Choroid plexus epithelial cell (primary cell): ENCODE results near the gene FHOD3.

ENCODE experiments used
- DNase-seq: peaks from one replicate; pipeline ENCODE4 v3.0.0-alpha.2; 2010; ENCODE audit warnings: low read depth
- H3K4me3 ChIP-seq: 2 replicates; pipeline ENCODE4 v1.5.1; 2011; ENCODE audit warnings: low read depth, mild to moderate bottlenecking, control low read depth, low read length, moderate library complexity
- TF ChIP-seq, protein P1 (sequence below): conservative IDR thresholded peaks from 2 replicates; pipeline ENCODE4 v1.5.1; 2011; ENCODE audit warnings: low read depth, mild to moderate bottlenecking, control low read depth, inconsistent platforms, low read length, moderate library complexity

The FHOD3 gene

DNA sequence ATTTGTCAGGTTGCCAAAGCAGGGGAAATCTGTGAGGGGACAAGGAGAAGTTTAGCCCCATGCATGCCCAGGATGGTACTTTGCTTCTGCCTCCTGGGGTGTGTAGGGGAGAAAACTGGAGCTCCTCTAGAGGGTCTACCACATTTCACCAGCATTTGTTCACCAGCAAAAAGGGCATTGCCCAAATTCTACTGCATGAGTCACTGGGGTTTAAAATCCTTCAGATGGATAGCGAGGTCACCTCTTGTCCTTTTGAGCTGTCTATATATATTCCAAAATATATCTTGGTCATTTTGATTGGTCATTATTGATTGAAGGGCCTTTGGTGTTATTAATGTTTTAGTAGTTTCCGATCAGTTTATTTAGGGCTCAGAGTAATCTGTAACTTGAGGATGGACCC lies 18.7 kb downstream of the FHOD3 start:
- H3K4me3 ChIP-seq, result no peak overlapping the region
- no peak for DNase-seq
- TF ChIP-seq, protein P1, sequence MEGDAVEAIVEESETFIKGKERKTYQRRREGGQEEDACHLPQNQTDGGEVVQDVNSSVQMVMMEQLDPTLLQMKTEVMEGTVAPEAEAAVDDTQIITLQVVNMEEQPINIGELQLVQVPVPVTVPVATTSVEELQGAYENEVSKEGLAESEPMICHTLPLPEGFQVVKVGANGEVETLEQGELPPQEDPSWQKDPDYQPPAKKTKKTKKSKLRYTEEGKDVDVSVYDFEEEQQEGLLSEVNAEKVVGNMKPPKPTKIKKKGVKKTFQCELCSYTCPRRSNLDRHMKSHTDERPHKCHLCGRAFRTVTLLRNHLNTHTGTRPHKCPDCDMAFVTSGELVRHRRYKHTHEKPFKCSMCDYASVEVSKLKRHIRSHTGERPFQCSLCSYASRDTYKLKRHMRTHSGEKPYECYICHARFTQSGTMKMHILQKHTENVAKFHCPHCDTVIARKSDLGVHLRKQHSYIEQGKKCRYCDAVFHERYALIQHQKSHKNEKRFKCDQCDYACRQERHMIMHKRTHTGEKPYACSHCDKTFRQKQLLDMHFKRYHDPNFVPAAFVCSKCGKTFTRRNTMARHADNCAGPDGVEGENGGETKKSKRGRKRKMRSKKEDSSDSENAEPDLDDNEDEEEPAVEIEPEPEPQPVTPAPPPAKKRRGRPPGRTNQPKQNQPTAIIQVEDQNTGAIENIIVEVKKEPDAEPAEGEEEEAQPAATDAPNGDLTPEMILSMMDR, result no peak

DNA sequence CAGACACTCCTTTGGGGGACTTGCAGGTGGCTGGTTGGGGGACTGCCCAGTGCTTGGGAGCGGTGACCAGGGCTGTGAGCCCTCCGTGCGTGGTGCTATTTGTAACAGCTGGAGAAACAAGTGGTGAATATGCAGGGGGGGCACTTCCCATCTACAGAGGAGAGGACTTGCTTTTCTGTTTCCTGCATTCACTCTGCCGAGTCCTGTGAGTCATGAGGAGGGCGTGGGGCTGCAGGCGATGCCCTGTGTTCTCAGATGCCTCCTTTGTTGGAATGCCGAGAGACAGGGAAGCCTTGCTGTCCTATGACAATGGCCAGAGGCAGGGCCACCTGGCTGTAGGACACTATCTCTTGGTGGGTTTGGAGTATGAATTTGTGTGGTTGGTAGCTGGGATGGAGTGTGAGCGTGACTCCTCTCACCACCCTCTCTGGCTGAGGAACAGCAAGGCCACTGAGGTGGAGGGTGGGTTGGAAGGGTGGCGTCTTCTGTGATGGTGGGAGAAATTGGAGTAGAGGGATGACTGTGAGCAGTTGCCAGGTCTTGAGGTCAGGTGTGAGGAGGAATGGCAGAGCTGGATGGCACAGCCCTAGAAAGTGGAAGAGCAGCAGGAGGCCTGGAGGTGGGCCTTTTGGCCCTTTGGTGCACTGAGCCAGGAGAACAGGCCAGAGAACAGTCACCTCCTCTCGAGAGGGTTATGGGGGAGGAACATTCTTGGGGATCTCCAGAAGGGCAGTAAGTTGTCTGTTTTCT lies 24.3 kb downstream of the FHOD3 start:
- TF ChIP-seq, protein P1, result no peak
- H3K4me3 ChIP-seq, result no peak overlapping the region
- no peak for DNase-seq

DNA sequence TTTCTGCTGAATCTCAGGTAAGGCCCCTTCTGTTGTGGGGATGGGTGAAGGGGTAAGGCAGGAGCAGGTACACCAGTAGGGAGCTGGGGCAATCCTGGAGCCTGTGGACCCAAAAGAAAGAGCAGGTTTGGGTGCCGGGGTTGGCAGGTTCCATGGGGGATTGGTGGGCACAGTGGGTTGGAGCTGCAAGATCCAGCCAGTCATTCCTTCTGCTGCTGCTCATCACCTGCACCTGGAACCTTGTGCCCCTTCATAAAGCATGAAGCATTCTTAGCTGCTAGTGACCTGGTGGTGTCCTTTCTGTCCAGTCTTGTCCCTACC lies 24.9 kb downstream of the FHOD3 start:
- DNase-seq, result no peak
- no peak overlapping the region for H3K4me3 ChIP-seq
- TF ChIP-seq, protein P1, result no peak

DNA sequence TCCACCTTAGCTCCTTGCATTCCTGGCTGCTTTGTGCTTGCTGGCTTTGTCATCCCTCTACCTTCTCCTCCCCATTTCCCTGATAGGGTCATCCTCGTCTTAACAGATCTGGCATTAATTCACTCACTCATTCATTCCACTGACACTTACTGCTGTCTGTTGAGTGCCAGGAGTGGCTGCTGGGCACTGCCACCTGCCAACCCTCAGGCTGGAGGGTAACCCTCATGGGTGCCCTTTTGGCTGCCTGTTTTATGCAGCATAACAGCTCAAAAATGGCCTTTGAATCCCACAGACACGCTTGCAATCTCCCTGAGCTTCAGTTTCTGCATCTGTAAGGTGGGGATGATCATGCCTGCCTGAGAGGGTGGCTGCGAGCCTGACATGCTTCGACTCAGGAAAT lies 25.2 kb downstream of the FHOD3 start:
- DNase-seq, result no peak
- TF ChIP-seq, protein P1, result no peak

DNA sequence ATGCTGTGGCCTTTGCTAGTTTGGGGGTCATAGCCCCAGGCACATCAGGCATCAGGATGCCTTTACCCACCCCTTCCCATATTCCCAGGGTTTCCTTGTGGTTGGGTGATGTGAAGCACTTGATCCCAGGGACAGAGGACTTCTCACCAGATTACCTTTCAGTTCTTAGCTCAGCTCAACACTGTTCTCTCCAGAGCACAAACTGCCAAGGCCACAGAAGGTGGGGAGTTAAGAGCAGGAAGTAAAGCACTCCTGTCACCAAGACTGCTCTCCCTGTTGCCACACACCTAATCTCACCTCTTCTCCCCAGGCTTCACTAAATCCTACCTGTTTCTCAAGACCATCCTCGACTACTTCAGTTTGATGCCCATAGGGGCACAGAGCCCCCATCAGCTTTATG lies 25.9 kb downstream of the FHOD3 start:
- DNase-seq, result no peak
- TF ChIP-seq, protein P1, result no peak
- no peak overlapping the region for H3K4me3 ChIP-seq

More for the DNA sequence above, 25.2 kb downstream of the FHOD3 start:
- H3K4me3 ChIP-seq, result no peak overlapping the region

DNA sequence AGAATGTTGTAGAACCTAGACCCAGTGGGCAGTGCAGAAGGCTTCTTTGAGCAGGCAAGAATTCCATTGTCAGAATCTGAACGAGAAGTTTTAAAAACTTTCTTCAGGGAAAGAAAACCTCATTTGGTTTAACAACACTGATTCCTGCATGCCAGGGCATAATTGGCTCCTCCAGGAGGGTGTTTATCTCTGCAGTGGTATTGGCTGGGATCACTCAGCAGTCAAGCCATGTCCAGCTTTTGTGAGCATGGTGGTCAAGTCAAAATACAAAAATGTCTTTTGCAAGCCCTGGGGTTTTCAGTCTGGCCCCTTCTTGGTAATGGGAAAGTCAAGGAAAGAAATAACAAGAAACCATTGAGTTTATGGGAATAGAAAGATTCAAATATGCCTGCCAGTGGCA lies 28.3 kb downstream of the FHOD3 start:
- TF ChIP-seq, protein P1, result no peak
- DNase-seq, result no peak
- H3K4me3 ChIP-seq, result no peak overlapping the region

DNA sequence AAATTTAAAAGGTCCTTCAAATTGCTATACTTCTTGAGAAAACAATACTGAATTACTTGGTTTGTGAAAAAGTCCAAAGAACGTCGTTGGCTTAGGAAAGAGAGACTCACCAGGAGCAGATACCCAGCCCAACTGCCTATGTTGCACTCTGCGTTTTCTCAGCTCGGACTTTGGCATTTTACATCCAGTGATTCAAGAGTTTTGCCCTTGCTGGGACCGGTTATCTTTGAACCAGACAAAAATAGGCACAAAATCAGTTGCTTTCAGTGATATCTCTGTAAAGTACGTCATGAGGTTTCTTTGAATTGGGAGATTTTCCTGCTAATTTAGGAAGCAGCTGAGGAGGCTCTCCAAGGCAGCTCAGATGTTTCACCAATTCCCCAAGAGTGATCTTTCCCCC lies 29.3 kb downstream of the FHOD3 start:
- H3K4me3 ChIP-seq, result no peak overlapping the region
- no peak for DNase-seq
- TF ChIP-seq, protein P1, result no peak
